GM23338 (cell line): ENCODE data around the gene REPIN1. TPM values are rescaled to one million over a fixed set of nuclear protein-coding genes. Genes with fewer than 3 reads are reported as not detected.
A peak's percentile ranks its signal among the peaks of the same experiment; 100 is the strongest.

Experiments used
- ATAC-seq: fragments of 200-7000 bp; cut with Tn5 transposase; 3 replicates; pipeline ENCODE4 v1.9.1; 2020
- DNase-seq: peaks from one replicate; pipeline ENCODE4 v3.0.0-alpha.2; 2015; ENCODE audit warnings: low spot score
- H2AFZ ChIP-seq: fragments of 200-600 bp; sonication (generic); 2 replicates; pipeline ENCODE4 v1.8.0; 2016; ENCODE audit warnings: antibody characterized with exemption, mild to moderate bottlenecking, moderate library complexity
- H3F3A ChIP-seq: fragments of 200-600 bp; sonication (generic); replicated peaks from 2 replicates; pipeline ENCODE4 v1.8.0; 2017; ENCODE audit warnings: antibody characterized with exemption, mixed run types, low read depth
- H3K27ac ChIP-seq: fragments of 200-600 bp; sonication (generic); 2 replicates; pipeline ENCODE4 v1.6.1; 2016; ENCODE audit warnings: low read depth
- H3K27me3 ChIP-seq: fragments of 200-600 bp; sonication (generic); 2 replicates; pipeline ENCODE4 v1.8.0; 2016; ENCODE audit warnings: mild to moderate bottlenecking, mixed run types, moderate library complexity; ENCODE audit not compliant: insufficient read depth
- H3K36me3 ChIP-seq: fragments of 200-600 bp; sonication (generic); 2 replicates; pipeline ENCODE4 v1.8.0; 2016; ENCODE audit warnings: mild to moderate bottlenecking; ENCODE audit not compliant: insufficient read depth
- H3K4me1 ChIP-seq: fragments of 200-600 bp; sonication (generic); 2 replicates; pipeline ENCODE4 v1.8.0; 2016; ENCODE audit warnings: mild to moderate bottlenecking, moderate library complexity; ENCODE audit not compliant: insufficient read depth
- H3K4me2 ChIP-seq: fragments of 200-600 bp; sonication (generic); 2 replicates; pipeline ENCODE4 v1.7.1; 2017; ENCODE audit warnings: mixed run types
- H3K4me3 ChIP-seq: fragments of 200-600 bp; sonication (generic); 2 replicates; pipeline ENCODE4 v1.6.1; 2016; ENCODE audit warnings: mixed run types
- H3K79me2 ChIP-seq: fragments of 200-600 bp; sonication (generic); replicated peaks from 2 replicates; pipeline ENCODE4 v1.8.0; 2017; ENCODE audit warnings: mild to moderate bottlenecking; ENCODE audit not compliant: insufficient read depth
- H3K9me2 ChIP-seq: fragments of 200-600 bp; sonication (generic); 2 replicates; pipeline ENCODE4 v1.8.0; 2017; ENCODE audit not compliant: insufficient read depth
- H4K20me1 ChIP-seq: fragments of 200-600 bp; sonication (generic); replicated peaks from 2 replicates; pipeline ENCODE4 v1.8.0; 2017; ENCODE audit warnings: mild to moderate bottlenecking; ENCODE audit not compliant: insufficient read depth
- H3K27ac Mint-ChIP-seq: 2 replicates; pipeline ENCODE4 v1.8.0; 2020; ENCODE audit warnings: inconsistent platforms, mild to moderate bottlenecking, moderate library complexity, mixed read lengths
- H3K27me3 Mint-ChIP-seq: 3 replicates; pipeline ENCODE4 v1.8.0; 2022; ENCODE audit warnings: low read depth, mild to moderate bottlenecking, moderate library complexity, mixed read lengths, inconsistent platforms; ENCODE audit not compliant: insufficient read depth, poor library complexity
- H3K36me3 Mint-ChIP-seq: 3 replicates; pipeline ENCODE4 v1.8.0; 2021; ENCODE audit warnings: low read depth, mild to moderate bottlenecking, inconsistent platforms, moderate library complexity, mixed read lengths
- H3K4me1 Mint-ChIP-seq: 3 replicates; pipeline ENCODE4 v1.8.0; 2020; ENCODE audit warnings: mild to moderate bottlenecking, inconsistent platforms, mixed read lengths
- H3K4me3 Mint-ChIP-seq: 3 replicates; pipeline ENCODE4 v1.8.0; 2021; ENCODE audit warnings: moderate library complexity, mild to moderate bottlenecking, inconsistent platforms, mixed read lengths
- H3K9me3 Mint-ChIP-seq: 3 replicates; pipeline ENCODE4 v1.8.0; 2020; ENCODE audit warnings: moderate library complexity, mild to moderate bottlenecking, inconsistent platforms, mixed read lengths
- CREB1 ChIP-seq: fragments of 250-450 bp; sonication (Bioruptor Pico); IDR thresholded peaks from 2 replicates; pipeline ENCODE4 v1.5.0; 2020; ENCODE audit warnings: low read depth, mild to moderate bottlenecking, moderate library complexity
- EZH2 ChIP-seq: fragments of 200-600 bp; sonication (generic); IDR thresholded peaks from one replicate; pipeline ENCODE4 v1.8.0; 2017; ENCODE audit warnings: antibody characterized with exemption, mild to moderate bottlenecking, low read depth; ENCODE audit not compliant: unreplicated experiment
- EZH2phosphoT487 ChIP-seq: fragments of 200-600 bp; sonication (generic); IDR thresholded peaks from one replicate; pipeline ENCODE4 v1.8.1; 2018; ENCODE audit warnings: antibody characterized with exemption; ENCODE audit not compliant: unreplicated experiment
- JUNB ChIP-seq: IDR thresholded peaks from one replicate; pipeline ENCODE4 v1.6.1; 2016; ENCODE audit warnings: antibody characterized with exemption; ENCODE audit not compliant: unreplicated experiment
- STAT1 ChIP-seq: IDR thresholded peaks from one replicate; pipeline ENCODE4 v1.6.1; 2016; ENCODE audit warnings: antibody characterized with exemption; ENCODE audit not compliant: unreplicated experiment
- ZNF114 ChIP-seq: fragments of 250-450 bp; sonication (Bioruptor Pico); IDR thresholded peaks from 2 replicates; pipeline ENCODE4 v1.5.0; 2020; ENCODE audit warnings: mild to moderate bottlenecking, moderate library complexity
- ZNF331 ChIP-seq: fragments of 250-450 bp; sonication (Bioruptor Pico); IDR thresholded peaks from 2 replicates; pipeline ENCODE4 v1.5.0; 2020; ENCODE audit warnings: low read depth, mild to moderate bottlenecking, moderate library complexity
- polyA plus RNA-seq: library from polyadenylated mRNA; unstranded; fragments of >200 nt; fragmentation: Nextera tagmentation; extraction: Ambion mirVana; gene quantifications from 2 replicates; pipeline ENCODE4 v1.2.1, GENCODE V29; 2016
- total RNA-seq: library from RNA; depleted of rRNA; stranded (reverse); fragments of >200 nt; shearing (Covaris generic); gene quantifications from 2 replicates; pipeline ENCODE4 v1.2.3, GENCODE V29; 2014
- TF ChIP-seq, protein P1 (sequence below): IDR thresholded peaks from 2 replicates; pipeline ENCODE4 v1.6.1; 2016; ENCODE audit warnings: antibody characterized with exemption
- TF ChIP-seq, protein P2 (sequence below): fragments of 250-450 bp; sonication (Bioruptor Pico); IDR thresholded peaks from 2 replicates; pipeline ENCODE4 v1.5.0; 2020; ENCODE audit warnings: mild to moderate bottlenecking, moderate library complexity

REPIN1 gene
- total and polyA plus RNA-seq, 2 experiments from 2014 or later, result 29.8 to 156 TPM

DNA sequence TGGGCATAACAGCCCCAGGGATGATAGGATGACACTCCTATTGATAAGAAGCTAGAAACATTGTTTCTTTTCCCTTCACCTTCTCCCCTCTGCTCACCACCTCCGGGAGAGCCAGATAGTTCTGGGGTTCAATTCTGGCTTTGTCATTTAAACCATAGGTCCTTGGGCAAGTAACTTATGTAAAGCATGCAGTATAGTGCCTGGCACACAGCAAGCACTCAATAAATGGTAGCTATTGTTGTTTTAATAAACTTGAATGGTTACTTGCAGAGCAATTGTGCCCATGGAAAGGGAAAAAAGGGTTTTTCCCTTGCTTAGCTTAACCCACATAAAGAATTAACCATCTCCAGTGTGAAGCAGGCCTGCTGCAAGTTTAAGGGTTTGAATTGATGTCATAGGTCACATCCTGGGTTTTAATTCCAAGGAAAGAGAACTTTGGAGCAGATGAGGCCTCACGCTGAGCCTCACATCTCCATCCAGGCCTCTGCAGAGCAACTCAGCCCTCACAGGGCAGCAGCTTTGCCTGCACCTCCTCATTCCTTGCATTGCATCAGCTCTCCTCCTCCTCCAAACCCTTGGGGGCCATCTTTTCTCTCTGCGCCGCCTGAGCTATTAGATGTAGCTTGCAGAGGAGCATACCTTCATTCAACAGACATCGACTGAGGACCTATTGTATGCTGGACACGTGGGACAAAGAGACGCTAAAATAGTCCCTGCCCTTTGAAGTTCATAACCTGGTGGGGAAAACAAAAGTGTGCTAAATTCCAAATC lies 33.4 kb downstream of the REPIN1 start (continued):
- TF ChIP-seq, protein P1, sequence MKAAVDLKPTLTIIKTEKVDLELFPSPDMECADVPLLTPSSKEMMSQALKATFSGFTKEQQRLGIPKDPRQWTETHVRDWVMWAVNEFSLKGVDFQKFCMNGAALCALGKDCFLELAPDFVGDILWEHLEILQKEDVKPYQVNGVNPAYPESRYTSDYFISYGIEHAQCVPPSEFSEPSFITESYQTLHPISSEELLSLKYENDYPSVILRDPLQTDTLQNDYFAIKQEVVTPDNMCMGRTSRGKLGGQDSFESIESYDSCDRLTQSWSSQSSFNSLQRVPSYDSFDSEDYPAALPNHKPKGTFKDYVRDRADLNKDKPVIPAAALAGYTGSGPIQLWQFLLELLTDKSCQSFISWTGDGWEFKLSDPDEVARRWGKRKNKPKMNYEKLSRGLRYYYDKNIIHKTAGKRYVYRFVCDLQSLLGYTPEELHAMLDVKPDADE, result peak; percentile 34; the same call in 1 of the 2 replicates
- TF ChIP-seq EZH2, result no peak
- TF ChIP-seq CREB1 (CRISPR knock-in tag), result peak; percentile 71; the same call in 1 of the 2 replicates
- TF ChIP-seq EZH2phosphoT487, result no peak
- TF ChIP-seq JUNB, result no peak

DNA sequence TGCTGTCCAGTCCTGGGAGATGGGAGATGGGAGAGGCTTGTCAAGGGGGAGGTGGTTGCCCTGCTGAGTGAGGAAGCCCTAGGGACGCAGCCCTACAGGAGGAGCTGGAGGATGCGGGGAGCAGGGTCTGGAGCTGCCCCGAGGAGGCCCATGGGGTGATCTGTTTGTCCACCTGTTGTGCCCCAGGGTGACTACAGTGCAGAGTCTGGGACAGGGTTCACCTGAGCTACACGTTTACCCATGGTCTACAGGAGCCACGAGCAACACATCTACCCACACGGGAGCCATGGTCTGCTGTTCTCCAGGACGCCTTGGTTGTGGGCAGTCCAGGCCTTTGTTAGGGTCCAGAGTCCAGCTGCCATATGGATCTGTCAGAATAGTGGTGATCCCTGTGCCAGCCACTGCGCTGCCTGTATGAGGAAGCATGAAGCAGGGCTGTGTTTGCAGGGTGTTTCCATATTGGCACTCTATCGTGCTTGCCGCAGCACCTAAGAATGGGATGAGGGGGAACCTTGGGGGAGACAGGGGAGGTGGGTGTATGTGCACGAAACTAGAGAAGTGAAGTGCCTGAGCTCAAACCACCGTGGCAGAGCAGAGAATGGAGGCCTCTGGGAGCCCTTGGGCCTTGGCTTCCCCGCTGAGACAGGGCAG lies 34.2 kb downstream of the REPIN1 start:
- peak overlapping the region; percentile 95 for H3K4me2 ChIP-seq
- peak overlapping the region; percentile 99 for H3K27ac ChIP-seq
- H3K9me2 ChIP-seq, result no peaks in the 10 kb centered on the region
- no peaks in the 10 kb centered on the region for H3K36me3 ChIP-seq
- no peak overlapping the region for H2AFZ ChIP-seq
- H3K79me2 ChIP-seq, result peaks cover 23% of the 10 kb centered on the region
- Mint-ChIP-seq H3K9me3 (no peaks in the 10 kb centered on the region), H3K36me3 (peaks cover 31% of the 10 kb centered on the region), H3K4me3 (peak overlapping the region; percentile 68), H3K27ac (peak overlapping the region; percentile 99), H3K4me1 (peaks cover 79% of the 10 kb centered on the region), H3K27me3 (peaks cover 35% of the 10 kb centered on the region)
- no peak for DNase-seq
- H3K4me1 ChIP-seq, result peaks cover 66% of the 10 kb centered on the region
- H3F3A ChIP-seq, result peaks cover 59% of the 10 kb centered on the region
- peak overlapping the region; percentile 75; the same call in 1 of the 2 replicates for H3K4me3 ChIP-seq
- H3K27me3 ChIP-seq, result no peaks in the 10 kb centered on the region
- TF ChIP-seq, protein P1, result no peak
- TF ChIP-seq JUNB (no peak), STAT1 (no peak), ZNF331 (CRISPR knock-in tag) (no peak), ZNF114 (CRISPR knock-in tag) (no peak)
- TF ChIP-seq, protein P2, sequence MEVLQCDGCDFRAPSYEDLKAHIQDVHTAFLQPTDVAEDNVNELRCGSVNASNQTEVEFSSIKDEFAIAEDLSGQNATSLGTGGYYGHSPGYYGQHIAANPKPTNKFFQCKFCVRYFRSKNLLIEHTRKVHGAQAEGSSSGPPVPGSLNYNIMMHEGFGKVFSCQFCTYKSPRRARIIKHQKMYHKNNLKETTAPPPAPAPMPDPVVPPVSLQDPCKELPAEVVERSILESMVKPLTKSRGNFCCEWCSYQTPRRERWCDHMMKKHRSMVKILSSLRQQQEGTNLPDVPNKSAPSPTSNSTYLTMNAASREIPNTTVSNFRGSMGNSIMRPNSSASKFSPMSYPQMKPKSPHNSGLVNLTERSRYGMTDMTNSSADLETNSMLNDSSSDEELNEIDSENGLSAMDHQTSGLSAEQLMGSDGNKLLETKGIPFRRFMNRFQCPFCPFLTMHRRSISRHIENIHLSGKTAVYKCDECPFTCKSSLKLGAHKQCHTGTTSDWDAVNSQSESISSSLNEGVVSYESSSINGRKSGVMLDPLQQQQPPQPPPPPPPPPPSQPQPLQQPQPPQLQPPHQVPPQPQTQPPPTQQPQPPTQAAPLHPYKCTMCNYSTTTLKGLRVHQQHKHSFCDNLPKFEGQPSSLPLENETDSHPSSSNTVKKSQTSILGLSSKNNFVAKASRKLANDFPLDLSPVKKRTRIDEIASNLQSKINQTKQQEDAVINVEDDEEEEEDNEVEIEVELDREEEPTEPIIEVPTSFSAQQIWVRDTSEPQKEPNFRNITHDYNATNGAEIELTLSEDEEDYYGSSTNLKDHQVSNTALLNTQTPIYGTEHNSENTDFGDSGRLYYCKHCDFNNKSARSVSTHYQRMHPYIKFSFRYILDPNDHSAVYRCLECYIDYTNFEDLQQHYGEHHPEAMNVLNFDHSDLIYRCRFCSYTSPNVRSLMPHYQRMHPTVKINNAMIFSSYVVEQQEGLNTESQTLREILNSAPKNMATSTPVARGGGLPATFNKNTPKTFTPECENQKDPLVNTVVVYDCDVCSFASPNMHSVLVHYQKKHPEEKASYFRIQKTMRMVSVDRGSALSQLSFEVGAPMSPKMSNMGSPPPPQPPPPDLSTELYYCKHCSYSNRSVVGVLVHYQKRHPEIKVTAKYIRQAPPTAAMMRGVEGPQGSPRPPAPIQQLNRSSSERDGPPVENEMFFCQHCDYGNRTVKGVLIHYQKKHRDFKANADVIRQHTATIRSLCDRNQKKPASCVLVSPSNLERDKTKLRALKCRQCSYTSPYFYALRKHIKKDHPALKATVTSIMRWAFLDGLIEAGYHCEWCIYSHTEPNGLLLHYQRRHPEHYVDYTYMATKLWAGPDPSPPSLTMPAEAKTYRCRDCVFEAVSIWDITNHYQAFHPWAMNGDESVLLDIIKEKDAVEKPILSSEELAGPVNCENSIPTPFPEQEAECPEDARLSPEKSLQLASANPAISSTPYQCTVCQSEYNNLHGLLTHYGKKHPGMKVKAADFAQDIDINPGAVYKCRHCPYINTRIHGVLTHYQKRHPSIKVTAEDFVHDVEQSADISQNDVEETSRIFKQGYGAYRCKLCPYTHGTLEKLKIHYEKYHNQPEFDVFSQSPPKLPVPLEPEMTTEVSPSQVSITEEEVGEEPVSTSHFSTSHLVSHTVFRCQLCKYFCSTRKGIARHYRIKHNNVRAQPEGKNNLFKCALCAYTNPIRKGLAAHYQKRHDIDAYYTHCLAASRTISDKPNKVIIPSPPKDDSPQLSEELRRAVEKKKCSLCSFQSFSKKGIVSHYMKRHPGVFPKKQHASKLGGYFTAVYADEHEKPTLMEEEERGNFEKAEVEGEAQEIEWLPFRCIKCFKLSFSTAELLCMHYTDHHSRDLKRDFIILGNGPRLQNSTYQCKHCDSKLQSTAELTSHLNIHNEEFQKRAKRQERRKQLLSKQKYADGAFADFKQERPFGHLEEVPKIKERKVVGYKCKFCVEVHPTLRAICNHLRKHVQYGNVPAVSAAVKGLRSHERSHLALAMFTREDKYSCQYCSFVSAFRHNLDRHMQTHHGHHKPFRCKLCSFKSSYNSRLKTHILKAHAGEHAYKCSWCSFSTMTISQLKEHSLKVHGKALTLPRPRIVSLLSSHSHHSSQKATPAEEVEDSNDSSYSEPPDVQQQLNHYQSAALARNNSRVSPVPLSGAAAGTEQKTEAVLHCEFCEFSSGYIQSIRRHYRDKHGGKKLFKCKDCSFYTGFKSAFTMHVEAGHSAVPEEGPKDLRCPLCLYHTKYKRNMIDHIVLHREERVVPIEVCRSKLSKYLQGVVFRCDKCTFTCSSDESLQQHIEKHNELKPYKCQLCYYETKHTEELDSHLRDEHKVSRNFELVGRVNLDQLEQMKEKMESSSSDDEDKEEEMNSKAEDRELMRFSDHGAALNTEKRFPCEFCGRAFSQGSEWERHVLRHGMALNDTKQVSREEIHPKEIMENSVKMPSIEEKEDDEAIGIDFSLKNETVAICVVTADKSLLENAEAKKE, result no peak
- H4K20me1 ChIP-seq, result no peaks in the 10 kb centered on the region; the same call in 1 of the 2 replicates
- ATAC-seq, result no peak
